GM18508 (cell line): ENCODE measurements around the gene SSX2IP.
"Not testable (repeated sequence)": the region's sequence is repeated elsewhere in the genome, so short reads cannot be mapped to it uniquely, and the experiment has no call there.

Source experiments
- ATAC-seq: cut with Tn5 transposase; IDR thresholded peaks from one replicate; pipeline ENCODE4 v1.9.1; 2021; ENCODE audit warnings: moderate number of reproducible peaks; ENCODE audit not compliant: insufficient read depth, unreplicated experiment

Gene SSX2IP

GRCh38 chr1:84682047-84682446 lies 8.2 kb downstream of the SSX2IP start:
- ATAC-seq = no peak

- ATAC-seq = no peak
Measured at GRCh38 chr1:84677415-84678099, 12.7 kb downstream of the SSX2IP start.

- no peak for ATAC-seq
Measured at GRCh38 chr1:84675631-84676030, 14.6 kb downstream of the SSX2IP start.

GRCh38 chr1:84675106-84675505 lies 15.2 kb downstream of the SSX2IP start:
- ATAC-seq = no peak

- no peak for ATAC-seq
Measured at GRCh38 chr1:84674705-84675104, 15.6 kb downstream of the SSX2IP start.

GRCh38 chr1:84674021-84674420 lies 16.2 kb downstream of the SSX2IP start:
- no peak for ATAC-seq

- no peak for ATAC-seq
Measured at GRCh38 chr1:84672080-84672854, 18.0 kb downstream of the SSX2IP start.

GRCh38 chr1:84669831-84670230 lies 20.4 kb downstream of the SSX2IP start:
- ATAC-seq = no peak

- no peak for ATAC-seq
Measured at GRCh38 chr1:84668185-84668584, 22.1 kb downstream of the SSX2IP start.

GRCh38 chr1:84665703-84666317 lies 24.5 kb downstream of the SSX2IP start:
- no peak for ATAC-seq

GRCh38 chr1:84653130-84653677 lies 37.1 kb downstream of the SSX2IP start:
- no peak for ATAC-seq

GRCh38 chr1:84644472-84644871 lies 45.8 kb downstream of the SSX2IP start:
- ATAC-seq = no peak

- ATAC-seq = no peak
Measured at GRCh38 chr1:84643183-84643582, 47.1 kb downstream of the SSX2IP start.

GRCh38 chr1:84642774-84643173 lies 47.5 kb downstream of the SSX2IP start:
- ATAC-seq = no peak

GRCh38 chr1:84639731-84640130 lies 50.5 kb downstream of the SSX2IP start:
- ATAC-seq = not testable (repeated sequence)

- no peak for ATAC-seq
Measured at GRCh38 chr1:84635429-84635828, 54.8 kb downstream of the SSX2IP start.

GRCh38 chr1:84634536-84635205 lies 55.6 kb downstream of the SSX2IP start:
- no peak for ATAC-seq

GRCh38 chr1:84632673-84633434 lies 57.4 kb downstream of the SSX2IP start:
- ATAC-seq = no peak

- no peak for ATAC-seq
Measured at GRCh38 chr1:84632137-84632536, 58.1 kb downstream of the SSX2IP start.

GRCh38 chr1:84624876-84625275 lies 65.4 kb downstream of the SSX2IP start:
- ATAC-seq = no peak
